LNCAP (cell line): Measurements from ENCODE around the gene ATP8B2.

ENCODE experiments used
- TF ChIP-seq, protein P1 (sequence below): fragments of 450-650 bp; IDR thresholded peaks from 2 replicates; pipeline ENCODE4 v1.5.1; 2017; ENCODE audit warnings: mild to moderate bottlenecking

Gene ATP8B2

DNA sequence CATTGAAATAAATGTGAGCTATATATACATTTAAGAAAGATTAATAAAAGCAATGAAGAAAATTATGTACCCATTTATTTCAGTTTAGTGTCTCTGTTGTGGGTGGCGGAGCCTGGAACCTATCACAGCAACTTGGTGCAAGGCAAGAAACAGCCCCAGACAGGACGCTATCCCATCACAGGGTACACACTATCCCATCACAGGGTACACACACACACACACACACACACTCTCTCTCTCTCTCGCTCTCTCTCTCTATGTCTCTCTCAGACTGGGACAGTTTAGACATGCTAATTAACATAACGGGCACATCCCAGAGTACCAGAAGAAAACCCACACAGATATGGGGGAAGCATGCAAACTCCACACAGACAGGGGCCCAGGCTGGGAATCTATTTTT is 73.4 kb downstream of the ATP8B2 start:
- TF ChIP-seq, protein P1, sequence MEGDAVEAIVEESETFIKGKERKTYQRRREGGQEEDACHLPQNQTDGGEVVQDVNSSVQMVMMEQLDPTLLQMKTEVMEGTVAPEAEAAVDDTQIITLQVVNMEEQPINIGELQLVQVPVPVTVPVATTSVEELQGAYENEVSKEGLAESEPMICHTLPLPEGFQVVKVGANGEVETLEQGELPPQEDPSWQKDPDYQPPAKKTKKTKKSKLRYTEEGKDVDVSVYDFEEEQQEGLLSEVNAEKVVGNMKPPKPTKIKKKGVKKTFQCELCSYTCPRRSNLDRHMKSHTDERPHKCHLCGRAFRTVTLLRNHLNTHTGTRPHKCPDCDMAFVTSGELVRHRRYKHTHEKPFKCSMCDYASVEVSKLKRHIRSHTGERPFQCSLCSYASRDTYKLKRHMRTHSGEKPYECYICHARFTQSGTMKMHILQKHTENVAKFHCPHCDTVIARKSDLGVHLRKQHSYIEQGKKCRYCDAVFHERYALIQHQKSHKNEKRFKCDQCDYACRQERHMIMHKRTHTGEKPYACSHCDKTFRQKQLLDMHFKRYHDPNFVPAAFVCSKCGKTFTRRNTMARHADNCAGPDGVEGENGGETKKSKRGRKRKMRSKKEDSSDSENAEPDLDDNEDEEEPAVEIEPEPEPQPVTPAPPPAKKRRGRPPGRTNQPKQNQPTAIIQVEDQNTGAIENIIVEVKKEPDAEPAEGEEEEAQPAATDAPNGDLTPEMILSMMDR, result no peak

DNA sequence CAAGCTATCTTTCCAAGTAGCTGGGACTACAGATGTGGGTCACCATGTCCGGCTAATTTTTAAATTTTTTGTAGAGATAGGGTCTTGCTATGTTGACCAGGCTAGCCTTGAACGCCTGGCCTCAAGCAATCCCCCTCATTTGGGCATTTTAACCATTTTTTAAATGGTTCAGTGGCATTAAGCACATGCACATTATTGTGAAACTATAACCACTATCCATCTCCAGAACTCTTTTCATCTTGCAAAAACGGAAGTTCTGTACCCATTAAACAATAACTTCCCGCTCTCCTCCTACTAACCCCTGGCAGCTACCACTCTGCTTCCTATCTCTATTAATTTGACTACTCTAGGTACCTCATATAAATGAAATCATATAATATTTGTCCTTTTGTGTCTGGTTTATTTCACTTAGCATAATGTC is 75.1 kb downstream of the ATP8B2 start:
- TF ChIP-seq, protein P1, result no peak
